HL-60 (cell line): Measurements from ENCODE around the gene ITIH1.

Experiments
- DNase-seq, 2 experiments: peaks; one replicate each; pipeline ENCODE4 v3.0.0-alpha.2; 2010 to 2020; ENCODE audit warnings: low read depth in 1 of 2, low spot score in 1 of 2
- H3K27ac ChIP-seq: fragments of 250-450 bp; sonication (Bioruptor Pico); replicated peaks from 2 replicates; pipeline ENCODE4 v1.5.1; 2020; ENCODE audit warnings: mild to moderate bottlenecking, moderate library complexity
- H3K27me3 ChIP-seq: fragments of 250-450 bp; sonication (Bioruptor Pico); 2 replicates; pipeline ENCODE4 v1.5.1; 2021; ENCODE audit warnings: mild to moderate bottlenecking, moderate library complexity; ENCODE audit not compliant: insufficient read depth, poor library complexity, severe bottlenecking
- H3K4me3 ChIP-seq: replicated peaks from 2 replicates; pipeline ENCODE4 v1.5.1; 2011; ENCODE audit warnings: mild to moderate bottlenecking, control low read depth, low read length; ENCODE audit not compliant: insufficient read depth
- GABPA ChIP-seq: IDR thresholded peaks from 2 replicates; pipeline ENCODE4 v1.6.1; 2012; ENCODE audit warnings: low read depth
- POLR2AphosphoS5 ChIP-seq: IDR thresholded peaks from 2 replicates; pipeline ENCODE4 v1.6.1; 2012; ENCODE audit warnings: low read depth
- SPI1 ChIP-seq: IDR thresholded peaks from 2 replicates; pipeline ENCODE4 v1.6.1; 2012; ENCODE audit warnings: low read depth, mild to moderate bottlenecking, borderline replicate concordance
- TF ChIP-seq, protein P1 (sequence below): IDR thresholded peaks from one replicate; pipeline ENCODE4 v1.5.1; 2011; ENCODE audit warnings: low read length, control low read depth, inconsistent platforms; ENCODE audit not compliant: insufficient read depth
- TF ChIP-seq, protein P2 (sequence below): IDR thresholded peaks from 2 replicates; pipeline ENCODE4 v1.6.1; 2012; ENCODE audit warnings: low read depth; ENCODE audit not compliant: insufficient replicate concordance

The ITIH1 gene

DNA sequence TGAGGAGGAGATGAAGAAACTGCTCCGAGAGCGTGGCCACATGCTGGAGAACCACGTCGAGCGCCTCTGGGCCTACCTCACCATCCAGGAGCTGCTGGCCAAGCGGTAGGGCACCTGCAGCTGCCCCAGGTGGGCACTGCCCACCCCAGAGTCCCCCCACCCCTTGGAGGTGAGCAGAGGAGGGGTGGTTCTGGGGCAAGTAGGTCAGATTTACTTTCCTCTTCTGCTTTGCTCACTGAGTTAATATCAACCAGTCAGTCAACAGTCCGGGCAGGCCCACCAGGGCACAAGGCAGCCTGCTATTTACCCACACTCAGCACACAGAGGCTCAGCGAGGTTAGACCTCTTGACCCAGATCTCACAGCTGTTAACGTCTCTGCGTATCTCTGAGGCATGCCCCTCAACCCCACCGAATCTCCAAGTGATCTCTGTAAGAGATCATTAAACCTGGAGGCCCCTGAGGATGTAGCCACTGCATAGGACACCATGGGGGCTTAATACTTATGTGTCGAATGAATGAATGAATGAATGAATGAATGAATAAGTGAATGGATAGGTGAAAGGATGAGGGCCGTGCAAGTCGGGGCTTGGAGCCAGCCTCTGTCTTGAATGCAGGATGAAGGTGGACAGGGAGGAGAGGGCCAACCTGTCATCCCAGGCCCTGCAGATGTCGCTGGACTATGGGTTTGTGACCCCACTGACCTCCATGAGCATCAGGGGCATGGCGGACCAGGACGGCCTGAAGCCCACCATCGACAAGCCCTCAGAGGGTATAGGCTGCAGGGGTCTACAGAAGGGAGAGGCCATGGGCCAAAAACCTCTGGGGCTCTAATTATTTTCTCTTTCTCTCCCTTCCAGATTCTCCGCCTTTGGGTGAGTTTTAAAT, 9.2 kb downstream of the ITIH1 start:
- DNase-seq, result no peak
- Histone ChIP-seq H3K27me3 (no peaks in the 10 kb centered on the region), H3K27ac (no peak overlapping the region), H3K4me3 (no peak overlapping the region)
- TF ChIP-seq, protein P1, sequence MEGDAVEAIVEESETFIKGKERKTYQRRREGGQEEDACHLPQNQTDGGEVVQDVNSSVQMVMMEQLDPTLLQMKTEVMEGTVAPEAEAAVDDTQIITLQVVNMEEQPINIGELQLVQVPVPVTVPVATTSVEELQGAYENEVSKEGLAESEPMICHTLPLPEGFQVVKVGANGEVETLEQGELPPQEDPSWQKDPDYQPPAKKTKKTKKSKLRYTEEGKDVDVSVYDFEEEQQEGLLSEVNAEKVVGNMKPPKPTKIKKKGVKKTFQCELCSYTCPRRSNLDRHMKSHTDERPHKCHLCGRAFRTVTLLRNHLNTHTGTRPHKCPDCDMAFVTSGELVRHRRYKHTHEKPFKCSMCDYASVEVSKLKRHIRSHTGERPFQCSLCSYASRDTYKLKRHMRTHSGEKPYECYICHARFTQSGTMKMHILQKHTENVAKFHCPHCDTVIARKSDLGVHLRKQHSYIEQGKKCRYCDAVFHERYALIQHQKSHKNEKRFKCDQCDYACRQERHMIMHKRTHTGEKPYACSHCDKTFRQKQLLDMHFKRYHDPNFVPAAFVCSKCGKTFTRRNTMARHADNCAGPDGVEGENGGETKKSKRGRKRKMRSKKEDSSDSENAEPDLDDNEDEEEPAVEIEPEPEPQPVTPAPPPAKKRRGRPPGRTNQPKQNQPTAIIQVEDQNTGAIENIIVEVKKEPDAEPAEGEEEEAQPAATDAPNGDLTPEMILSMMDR, result no peak
- TF ChIP-seq POLR2AphosphoS5 (no peak), SPI1 (no peak), GABPA (no peak)
- TF ChIP-seq, protein P2, sequence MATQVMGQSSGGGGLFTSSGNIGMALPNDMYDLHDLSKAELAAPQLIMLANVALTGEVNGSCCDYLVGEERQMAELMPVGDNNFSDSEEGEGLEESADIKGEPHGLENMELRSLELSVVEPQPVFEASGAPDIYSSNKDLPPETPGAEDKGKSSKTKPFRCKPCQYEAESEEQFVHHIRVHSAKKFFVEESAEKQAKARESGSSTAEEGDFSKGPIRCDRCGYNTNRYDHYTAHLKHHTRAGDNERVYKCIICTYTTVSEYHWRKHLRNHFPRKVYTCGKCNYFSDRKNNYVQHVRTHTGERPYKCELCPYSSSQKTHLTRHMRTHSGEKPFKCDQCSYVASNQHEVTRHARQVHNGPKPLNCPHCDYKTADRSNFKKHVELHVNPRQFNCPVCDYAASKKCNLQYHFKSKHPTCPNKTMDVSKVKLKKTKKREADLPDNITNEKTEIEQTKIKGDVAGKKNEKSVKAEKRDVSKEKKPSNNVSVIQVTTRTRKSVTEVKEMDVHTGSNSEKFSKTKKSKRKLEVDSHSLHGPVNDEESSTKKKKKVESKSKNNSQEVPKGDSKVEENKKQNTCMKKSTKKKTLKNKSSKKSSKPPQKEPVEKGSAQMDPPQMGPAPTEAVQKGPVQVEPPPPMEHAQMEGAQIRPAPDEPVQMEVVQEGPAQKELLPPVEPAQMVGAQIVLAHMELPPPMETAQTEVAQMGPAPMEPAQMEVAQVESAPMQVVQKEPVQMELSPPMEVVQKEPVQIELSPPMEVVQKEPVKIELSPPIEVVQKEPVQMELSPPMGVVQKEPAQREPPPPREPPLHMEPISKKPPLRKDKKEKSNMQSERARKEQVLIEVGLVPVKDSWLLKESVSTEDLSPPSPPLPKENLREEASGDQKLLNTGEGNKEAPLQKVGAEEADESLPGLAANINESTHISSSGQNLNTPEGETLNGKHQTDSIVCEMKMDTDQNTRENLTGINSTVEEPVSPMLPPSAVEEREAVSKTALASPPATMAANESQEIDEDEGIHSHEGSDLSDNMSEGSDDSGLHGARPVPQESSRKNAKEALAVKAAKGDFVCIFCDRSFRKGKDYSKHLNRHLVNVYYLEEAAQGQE, result no peak

DNA sequence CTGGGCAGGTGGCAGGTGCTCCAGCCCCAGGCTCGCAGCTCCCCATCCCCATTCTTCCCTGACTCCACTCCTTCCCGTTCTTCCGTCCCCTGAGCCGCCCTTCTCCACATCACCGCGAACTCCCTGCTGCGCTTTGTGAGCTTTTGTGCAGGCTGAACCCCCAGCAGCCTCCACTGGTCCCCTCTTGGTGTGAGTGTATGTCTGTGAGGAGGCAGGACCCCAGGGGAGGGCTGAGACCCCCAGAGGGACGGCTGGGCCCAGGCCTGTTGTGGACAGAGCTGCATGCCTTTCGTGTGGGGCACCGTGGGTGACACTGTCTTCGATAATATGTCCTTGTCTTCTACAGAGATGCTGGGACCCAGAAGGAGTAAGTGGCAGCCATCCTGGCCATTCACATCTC, 9.8 kb downstream of the ITIH1 start:
- no peak for DNase-seq
- Histone ChIP-seq H3K27me3 (no peaks in the 10 kb centered on the region), H3K27ac (no peak overlapping the region), H3K4me3 (no peak overlapping the region)
- no peak for TF ChIP-seq POLR2AphosphoS5
- no peak for TF ChIP-seq SPI1
- TF ChIP-seq GABPA, result no peak
- TF ChIP-seq, protein P2, result no peak
- TF ChIP-seq, protein P1, result no peak

DNA sequence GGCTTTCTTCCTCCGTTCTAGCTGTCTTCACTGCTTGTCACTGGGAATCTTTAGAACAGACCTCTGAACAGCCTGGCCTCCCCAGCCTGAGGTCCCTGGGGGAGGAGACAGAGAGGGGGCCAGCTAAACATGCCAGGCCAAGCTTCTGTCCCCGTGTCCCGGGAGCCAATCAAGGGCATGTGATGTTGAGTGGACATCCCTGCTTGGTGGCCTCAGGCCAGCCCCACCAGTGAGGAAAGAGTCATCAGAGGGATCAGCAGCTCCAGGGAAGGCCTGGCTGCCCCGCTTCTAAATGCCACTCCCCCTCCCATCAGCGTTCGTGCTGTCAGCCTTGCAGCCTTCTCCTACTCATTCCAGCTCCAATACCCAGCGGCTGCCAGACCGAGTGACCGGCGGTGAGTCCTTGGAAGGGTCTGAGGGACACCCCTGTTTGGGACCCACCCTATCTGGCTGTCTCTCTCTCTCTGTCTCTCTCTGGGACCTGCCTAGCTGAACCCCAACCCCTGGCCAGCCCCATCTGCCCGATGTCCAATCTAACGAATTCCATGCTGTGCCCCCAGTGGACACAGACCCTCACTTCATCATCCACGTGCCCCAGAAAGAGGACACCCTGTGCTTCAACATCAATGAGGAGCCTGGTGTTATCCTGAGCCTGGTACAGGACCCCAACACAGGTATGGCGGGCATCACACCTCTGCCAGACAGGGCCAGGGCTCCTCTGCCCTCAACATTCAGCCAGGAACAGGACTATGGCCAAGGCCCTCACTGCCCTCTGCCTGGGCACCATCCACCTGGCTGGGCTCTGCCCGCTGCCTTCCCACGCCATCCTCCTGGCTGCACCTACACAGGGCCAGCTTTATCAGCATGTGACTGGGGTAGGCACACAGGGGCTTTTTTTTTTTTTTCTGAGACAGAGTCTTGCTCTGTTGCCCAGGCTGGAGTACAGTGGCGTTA, 10.6 kb downstream of the ITIH1 start:
- TF ChIP-seq POLR2AphosphoS5, result no peak
- no peak overlapping the region for H3K4me3 ChIP-seq
- H3K27me3 ChIP-seq, result no peaks in the 10 kb centered on the region
- no peak for DNase-seq
- H3K27ac ChIP-seq, result no peak overlapping the region

DNA sequence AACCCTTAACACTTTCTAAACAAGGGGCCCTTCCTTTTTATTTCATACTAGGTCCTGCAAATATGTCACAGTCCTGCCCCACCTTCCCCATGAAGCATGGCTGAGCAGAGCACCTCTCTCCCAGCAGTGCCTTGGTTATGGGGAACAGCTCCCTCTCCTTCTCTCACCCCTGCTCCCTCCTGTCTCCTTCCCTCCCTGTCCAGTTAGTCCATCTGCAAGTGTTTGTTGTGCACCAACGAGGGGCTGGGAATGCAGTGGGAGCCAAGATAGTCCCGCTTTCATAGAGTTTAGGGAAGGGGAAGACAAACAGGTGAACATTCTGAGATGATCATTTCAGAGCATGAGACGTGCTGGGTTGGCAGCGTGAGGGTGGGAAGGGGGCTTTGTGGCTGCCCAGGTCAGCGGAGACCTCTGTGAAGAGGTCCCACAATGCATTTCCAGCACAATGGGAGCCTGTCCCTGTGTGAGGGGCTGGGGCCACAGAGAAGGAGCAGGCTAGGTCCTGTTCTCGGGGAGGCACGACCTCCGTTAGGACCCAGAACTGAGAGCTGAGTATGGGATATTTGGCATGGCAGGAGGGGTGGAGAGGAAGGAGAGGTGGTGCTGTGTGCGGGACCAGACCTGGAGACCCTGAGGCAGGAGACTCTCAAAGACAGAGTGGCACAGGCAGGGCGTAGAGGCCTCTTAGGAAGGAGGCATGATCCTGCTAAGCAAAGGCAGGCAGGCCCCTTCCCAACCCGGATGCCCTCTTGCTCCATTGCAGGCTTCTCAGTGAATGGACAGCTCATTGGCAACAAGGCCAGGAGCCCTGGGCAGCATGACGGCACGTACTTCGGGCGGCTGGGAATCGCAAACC, 11.7 kb downstream of the ITIH1 start:
- no peak overlapping the region for H3K27ac ChIP-seq
- H3K4me3 ChIP-seq, result no peak overlapping the region
- no peak for DNase-seq
- no peaks in the 10 kb centered on the region for H3K27me3 ChIP-seq
- TF ChIP-seq, protein P2, result no peak
- TF ChIP-seq SPI1, result no peak
- TF ChIP-seq, protein P1, result no peak
- TF ChIP-seq POLR2AphosphoS5, result no peak
- no peak for TF ChIP-seq GABPA
